SU-DHL-6 (cell line): ENCODE data around the gene USB1.

ENCODE experiments used
- EZH2phosphoT487 ChIP-seq: fragments of 200-600 bp; sonication (generic), shearing (Covaris generic); conservative IDR thresholded peaks from 2 replicates; pipeline ENCODE4 v1.6.1; 2018; ENCODE audit warnings: mild to moderate bottlenecking, antibody characterized with exemption, low read length, moderate library complexity, mixed read lengths
- TF ChIP-seq, protein P1 (sequence below): fragments of 200-600 bp; sonication (generic); IDR thresholded peaks from one replicate; pipeline ENCODE4 v1.5.1; 2017; ENCODE audit warnings: antibody characterized with exemption, mild to moderate bottlenecking, low read length, moderate library complexity; ENCODE audit not compliant: insufficient read depth, poor library complexity, severe bottlenecking

DNA sequence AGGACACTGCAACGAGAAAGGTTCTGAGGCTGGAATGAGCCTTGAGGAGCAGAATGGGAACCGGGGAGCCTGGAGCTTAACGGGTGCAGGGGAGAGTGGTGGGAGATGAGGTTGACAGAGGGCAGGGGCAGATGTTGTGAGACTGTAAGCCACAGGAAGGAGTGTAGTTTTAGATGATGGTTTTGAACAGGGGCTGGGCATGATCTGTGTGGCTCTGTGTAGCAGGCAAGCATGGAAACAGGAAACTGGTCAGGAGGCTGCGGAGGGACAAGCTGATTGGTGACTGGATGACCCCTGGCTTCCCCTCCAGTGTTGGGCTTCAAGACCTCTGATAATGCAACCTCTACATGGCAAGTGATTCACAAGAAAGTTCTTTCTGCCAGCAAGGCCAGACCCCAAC lies 28.9 kb upstream of the USB1 start:
- TF ChIP-seq, protein P1, sequence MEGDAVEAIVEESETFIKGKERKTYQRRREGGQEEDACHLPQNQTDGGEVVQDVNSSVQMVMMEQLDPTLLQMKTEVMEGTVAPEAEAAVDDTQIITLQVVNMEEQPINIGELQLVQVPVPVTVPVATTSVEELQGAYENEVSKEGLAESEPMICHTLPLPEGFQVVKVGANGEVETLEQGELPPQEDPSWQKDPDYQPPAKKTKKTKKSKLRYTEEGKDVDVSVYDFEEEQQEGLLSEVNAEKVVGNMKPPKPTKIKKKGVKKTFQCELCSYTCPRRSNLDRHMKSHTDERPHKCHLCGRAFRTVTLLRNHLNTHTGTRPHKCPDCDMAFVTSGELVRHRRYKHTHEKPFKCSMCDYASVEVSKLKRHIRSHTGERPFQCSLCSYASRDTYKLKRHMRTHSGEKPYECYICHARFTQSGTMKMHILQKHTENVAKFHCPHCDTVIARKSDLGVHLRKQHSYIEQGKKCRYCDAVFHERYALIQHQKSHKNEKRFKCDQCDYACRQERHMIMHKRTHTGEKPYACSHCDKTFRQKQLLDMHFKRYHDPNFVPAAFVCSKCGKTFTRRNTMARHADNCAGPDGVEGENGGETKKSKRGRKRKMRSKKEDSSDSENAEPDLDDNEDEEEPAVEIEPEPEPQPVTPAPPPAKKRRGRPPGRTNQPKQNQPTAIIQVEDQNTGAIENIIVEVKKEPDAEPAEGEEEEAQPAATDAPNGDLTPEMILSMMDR = no peak
- no peak for TF ChIP-seq EZH2phosphoT487
